UCSD-AML1 (cell line): Measurements from ENCODE around the gene HEATR5A.
"Not testable (repeated sequence)": the region's sequence is repeated elsewhere in the genome, so short reads cannot be mapped to it uniquely, and the experiment has no call there.

ENCODE experiments used
- DNase-seq: peaks from one replicate; lab custom pipeline; 2025; ENCODE audit not compliant: unreplicated experiment; lab: John Stamatoyannopoulos, UW

Gene HEATR5A

DNA sequence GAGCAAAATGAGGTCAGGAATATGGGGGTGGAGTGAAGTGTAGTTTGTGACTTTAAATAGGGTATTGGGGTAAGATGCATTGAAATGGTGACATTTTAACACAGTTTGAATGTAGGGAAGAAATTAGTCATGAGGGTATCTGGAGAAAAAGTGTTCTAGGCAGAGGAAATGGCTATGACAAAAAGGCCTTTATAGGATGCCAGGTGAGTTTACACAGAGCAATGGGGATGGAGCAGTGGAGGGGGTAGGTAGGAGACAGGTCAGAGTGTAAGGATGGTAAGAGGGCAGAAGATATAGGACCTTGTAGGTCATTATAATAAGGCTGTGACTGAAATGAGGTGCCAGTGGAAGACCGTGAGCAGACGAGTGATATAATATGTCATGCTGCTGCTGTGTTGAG is 30.4 kb downstream of the HEATR5A start:
- DNase-seq = no peak

DNA sequence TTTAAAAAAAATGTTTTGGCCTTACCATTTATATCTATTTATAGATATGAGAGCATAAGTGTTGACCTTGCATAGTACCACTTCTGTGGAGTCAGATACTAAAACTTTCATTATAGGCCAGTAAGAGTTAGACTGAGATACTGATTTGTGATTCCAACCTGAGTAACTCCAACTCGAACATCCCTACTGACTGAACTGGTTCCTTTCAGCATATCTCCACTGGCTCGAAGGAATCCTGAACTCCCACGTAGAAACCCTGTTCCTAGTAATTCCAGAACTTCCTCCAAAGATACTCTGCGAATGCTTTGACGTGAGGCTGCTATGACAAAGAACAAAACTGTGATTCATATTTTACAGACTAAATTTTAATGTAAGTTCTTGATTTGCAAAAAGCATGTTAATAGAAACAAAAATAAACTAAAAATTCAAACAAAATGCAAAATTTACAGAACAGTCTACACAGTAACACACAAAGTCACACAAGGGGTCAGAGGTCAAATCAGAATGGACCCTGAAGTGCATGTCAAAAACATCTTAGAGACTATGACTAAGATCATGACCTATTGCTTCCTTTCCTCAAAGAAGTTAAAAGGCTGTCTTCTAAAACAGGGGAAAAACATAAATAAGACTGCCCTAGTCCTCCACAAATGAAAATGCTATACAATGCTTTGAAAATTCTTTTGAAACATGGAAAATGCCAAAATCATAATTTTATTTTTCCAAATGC is 31.5 kb downstream of the HEATR5A start:
- DNase-seq = no peak

DNA sequence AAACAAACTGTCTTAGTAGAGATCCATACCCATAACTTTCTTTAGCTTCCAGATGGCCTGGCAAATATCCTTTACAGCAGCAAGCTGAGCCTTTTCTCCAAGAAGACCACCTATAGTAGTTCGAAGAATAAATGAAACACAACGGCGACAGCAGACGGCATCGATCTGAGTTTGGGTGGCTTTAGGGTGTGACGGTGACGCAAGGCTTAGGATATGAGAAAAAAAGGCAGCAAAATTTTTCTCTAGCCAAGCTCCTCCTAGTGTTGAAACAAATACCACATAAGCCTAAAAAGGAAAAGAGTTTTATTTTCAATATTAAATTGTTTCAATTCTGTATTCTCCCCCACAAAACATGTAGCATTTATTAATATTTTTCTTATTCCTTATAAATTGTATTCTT is 33.3 kb downstream of the HEATR5A start:
- no peak for DNase-seq

DNA sequence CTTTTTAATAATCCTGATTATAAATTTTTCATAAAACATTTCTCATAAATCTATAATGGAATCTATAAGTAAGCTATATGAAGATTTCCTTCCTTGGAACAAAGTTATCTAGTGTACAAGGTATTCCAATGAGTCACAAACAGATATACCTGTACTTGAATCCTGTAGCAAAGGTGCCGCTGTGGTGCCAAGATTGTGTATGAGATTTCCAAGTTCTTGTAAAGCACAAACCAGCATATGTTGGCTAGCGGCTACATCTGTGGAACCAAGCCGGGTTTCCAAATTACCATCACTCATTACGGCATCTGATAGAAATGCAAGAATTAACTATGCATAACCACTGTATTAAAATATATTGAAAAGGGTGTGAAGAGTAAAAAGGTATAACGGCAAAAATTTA is 34.1 kb downstream of the HEATR5A start:
- DNase-seq = no peak

DNA sequence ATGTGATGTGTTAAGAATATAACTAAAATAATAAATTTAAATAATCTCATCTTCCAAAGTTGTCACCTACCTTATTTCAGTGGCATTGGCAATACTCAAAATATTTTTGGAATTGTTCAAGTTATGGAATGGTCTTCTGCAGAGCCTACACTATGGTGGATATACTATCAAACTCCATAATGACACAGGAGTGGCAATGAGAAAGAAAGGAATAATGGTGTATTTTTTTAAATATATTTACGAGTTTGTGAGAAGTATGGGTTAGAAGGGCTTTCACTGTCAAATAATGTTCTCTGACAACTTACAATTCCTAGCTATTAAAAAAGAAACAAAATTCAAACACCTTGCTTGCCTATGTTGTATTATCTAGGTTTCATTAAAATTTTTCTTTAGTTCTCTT is 38.1 kb downstream of the HEATR5A start:
- DNase-seq = no peak

DNA sequence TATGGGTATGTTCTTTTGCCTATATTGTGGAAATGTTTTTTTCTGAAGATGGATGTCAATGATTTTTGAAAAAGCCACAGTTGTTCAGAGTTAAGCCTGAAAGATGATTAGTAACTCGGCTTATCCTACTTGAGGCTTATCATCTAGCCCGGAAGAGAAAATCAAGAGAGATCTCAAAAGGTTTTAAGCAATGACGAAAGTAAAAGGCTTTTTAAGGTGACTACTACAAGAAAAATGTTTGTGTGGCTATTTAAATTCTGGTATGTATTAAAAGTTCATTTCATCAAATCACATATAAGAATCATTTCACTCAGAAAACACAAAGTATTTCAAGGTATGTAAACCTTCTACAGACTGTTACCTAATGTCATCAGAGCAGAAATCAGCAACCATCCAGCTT is 40.2 kb downstream of the HEATR5A start:
- DNase-seq = no peak

DNA sequence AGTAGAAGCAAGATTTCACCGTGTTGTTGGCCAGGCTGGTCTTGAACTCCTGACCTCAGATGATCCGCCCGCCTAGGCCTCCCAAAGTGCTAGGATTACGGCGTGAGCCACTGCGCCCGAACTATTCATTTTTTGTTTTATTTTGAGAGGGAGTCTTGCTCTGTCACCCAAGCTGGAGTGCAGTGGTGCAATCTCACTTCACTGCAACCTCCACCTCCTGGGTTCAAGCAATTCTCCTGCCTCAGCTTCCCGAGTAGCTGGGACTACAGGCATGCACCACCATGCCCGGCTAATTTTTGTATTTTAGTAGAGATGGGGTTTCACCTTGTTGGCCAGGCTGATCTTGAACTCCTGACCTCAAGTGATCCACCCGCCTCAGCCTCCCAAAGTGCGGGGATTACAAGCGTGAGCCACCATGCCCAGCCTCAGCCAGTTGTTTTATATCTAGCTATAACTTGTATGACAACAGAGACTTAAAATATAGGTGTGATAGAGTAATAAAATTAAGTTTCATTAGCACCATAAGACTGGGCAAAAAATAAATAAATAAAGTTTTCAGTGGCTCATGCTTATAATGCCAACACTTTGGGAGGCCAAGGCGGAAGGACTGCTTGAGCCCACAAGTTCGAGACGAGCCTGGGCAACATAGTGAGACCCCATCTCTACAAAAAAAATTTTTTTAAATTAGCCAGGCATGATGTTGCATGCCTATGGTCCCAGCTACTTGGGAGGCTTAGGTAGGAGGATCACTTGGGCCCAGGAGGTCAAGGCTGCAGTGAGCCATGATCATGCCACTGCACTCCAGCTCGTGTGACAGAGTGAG is 41.0 kb downstream of the HEATR5A start:
- DNase-seq = not testable (repeated sequence)

DNA sequence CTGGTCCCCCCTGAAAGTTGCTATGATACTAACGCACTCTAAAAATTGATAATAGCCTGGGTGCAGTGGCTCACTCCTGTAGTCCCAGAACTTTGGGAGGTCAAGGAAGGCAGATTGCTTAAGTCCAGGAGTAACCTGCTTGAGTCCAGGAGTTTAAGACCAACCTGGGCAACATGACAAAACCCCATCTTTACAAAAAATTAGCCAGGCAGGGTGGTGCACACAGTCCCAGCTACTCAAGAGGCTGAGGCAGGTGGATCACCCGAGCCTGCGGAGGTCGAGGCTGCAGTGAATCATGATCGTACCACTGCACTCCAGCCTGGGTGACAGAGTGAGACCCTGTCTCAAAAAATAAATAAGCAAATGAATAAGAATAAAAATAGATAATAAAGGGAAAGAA is 42.9 kb downstream of the HEATR5A start:
- DNase-seq = no peak

DNA sequence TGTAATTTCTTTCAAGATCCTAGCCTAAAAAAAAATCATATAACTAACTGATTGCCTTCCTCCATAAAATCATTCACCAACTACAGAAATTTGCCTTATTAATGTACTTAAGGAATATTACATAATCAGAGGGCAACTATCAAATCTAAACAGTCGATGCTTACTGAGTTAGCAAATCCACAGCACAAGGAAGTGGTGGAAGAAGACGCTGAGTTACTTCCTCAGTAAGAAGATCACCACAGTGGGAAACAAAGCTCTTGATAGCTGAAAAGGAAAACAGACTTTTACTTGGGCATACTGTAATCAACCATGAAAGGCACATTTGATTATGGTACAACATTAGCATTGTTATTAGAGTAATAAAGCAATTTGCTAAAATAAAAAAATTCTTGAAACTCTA is 48.7 kb downstream of the HEATR5A start:
- DNase-seq = no peak

DNA sequence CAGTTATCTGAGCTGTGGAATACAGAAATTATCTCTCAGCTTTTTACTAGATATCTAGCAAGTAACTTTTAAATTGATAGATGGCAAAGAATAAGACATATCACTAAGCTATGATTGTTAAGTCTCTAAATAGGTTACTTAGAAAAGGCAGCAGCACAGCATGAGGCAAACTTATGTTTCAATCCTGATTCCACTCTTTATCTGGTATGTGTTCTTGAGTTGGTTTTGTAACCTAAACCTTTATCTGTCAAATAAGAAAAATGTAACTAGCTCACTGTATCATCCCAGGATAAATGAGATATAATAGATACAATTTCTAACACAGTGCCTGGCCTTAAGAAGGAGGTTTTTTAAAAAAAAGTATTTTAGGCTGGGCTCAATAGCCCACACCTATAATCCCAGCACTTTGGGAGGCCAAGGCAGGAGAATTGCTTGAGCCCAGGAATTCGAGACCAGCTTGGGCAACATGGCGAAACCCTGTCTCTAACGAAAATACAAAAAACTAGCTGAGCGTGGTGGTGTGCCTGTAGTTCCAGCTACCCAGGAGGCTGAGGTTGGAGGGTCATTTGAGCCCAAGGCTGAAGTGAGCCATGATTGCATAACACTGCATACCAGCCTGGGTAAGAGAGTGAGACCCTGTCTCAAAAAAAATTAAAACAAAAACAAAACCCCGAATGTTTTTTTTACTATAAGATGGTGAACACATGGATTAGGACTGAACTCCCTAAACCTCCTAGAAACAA is 56.8 kb downstream of the HEATR5A start:
- DNase-seq = no peak

DNA sequence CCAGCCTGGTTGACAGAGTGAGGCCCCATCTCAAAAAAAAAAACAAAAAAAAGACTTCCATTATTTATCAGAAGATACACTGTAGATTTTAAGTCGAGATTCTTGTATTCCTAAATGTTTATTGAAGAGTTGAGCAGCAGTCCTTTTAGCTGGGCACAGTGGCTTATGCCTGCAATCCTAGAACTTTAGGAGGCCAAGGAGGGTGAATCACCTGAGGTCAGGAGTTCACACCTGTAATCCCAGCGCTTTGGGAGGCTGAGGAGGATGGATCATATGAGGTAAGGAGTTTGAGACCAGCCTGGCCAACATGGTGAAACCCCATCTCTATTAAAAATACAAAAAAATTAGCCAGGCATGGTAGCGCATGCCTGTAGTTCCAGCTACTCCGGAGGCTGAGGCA is 57.6 kb downstream of the HEATR5A start:
- DNase-seq = no peak

DNA sequence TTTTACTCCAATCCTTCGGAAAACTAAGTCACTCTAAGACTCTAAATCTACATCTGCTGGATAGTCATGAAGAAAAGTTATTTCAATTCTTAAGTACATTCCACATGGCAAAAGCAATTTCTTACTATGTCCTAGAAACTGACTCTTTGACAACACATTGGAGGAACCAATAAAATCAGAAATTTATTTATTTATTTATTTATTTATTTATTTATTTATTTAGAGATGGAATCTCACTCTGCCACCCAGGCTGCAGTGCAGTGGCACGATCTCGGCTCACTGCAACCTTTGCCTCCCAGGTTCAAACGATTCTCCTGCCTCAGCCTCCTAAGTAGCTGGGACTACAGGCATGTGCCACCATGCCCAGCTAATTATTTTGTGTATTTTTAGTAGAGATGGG is 58.6 kb downstream of the HEATR5A start:
- not testable (repeated sequence) for DNase-seq

DNA sequence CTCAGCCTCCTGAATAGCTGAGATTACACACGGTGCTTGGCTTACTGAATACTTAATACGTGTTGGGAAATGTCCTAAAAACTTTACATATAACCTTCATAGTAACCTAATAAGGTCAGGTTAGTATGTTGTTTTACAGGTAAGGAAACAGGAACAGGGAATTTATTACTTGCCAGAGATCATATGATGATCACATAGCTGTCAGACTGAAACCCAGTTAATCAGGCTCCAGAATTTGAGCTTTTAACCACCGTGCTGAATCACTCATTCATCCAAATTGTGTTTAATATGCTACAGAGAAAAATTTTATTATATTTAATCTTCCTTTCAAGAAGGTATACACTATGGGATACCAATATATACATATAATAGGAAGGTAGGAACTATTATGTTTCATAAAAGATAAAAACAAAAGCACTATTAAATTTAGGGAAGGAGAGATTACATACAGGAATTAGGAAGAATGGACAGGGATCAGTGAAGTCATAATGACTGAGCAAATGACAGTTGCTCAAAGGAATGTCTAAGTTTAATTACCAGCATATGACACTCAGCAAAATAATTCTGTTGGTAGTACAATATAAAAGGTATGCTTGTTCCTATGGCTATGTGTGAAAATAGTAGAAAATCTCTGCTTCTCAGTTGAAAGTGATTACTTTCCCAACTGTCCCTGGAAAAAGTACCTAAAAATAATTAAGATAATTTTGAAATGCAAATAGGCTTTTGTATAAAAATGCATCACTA is 59.3 kb downstream of the HEATR5A start:
- no peak for DNase-seq

DNA sequence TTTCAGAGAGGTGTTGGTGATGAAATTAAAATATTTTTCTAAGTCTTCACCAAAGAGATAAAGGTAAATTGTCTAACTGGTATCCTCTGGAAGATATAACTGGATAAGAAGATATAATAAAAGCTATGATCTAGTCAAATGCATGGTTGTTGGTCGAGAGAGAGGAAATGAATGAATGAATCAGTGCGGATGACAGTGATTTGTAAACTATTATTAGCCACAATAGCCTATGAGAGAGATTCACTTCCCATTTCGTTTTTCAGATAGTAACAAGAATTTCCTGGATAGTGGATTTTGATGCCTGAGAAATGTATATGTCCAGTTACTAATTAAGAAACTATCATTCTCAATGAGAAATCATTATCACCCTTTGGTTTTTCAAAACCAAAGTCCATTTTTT is 63.1 kb downstream of the HEATR5A start:
- DNase-seq = no peak

DNA sequence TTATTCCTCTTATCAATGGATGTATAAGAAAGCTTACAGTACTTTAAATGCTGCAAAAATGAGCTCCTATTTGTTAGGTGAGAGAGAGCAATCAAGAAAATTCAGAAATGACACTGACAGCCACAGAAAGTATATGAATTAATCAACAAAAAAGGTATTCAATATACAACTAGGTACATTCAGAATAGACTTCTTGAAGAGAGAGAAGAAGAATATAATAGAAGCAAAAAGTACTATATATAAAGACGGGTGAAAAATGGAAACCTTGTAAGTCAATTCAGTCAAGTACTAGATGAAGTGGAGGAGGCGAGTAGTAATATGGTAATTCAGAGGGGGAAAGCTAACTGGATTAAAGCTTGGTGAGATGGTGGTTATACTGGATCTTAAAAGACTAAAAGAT is 74.3 kb downstream of the HEATR5A start:
- DNase-seq = no peak

DNA sequence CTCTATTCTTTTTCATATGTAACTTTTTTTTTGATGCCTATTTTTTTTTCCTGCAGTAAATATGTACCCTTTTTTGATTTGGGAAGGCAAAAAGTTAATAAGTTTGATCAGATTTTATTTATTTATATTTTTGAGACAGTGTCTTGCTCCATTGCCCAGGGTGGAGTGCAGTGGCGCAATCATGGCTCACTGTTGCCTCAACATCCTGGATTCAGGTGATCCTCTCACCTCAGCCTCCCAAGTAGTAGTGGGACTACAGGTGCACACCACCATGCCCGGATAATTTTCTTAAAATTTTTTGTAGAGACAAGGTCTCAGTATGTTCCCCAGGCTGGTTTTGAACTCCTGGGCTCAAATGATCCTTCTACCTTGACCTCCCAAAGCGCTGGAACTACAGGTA is 79.1 kb downstream of the HEATR5A start:
- DNase-seq = no peak

DNA sequence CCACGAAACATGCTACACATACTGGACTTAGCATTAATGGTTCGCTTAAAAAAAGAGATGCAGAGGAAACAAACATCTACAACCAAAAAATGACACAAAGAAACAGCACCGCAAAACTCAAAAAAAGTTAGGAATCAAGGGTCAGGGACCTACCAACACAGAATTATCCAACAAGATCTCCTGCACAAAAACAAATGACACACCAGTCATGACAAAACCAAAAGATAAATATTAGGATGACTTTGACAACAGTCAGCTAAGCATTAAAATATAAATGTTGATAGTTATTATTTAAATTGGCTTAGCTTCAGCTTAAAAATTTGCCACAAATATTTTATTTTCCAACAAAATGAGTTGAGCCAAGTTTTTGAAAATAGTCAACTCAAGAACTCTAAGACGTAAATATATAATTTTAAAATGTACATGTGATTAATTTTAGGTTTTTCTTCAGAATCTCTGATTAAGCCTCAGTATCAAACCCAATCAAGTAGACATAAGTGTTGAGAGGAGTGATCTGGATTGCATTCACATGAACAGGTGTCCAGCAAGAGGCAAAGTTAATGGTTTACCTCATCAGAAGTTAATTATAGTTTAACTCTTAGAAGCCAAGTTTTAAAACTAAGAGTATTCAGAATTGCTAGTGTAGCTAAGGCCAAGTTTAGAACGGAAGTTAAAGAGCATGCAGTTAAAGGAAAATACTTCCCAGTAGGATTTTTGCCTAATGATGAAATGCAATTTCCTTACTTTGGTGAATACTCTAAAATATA is 79.9 kb downstream of the HEATR5A start:
- no peak for DNase-seq

DNA sequence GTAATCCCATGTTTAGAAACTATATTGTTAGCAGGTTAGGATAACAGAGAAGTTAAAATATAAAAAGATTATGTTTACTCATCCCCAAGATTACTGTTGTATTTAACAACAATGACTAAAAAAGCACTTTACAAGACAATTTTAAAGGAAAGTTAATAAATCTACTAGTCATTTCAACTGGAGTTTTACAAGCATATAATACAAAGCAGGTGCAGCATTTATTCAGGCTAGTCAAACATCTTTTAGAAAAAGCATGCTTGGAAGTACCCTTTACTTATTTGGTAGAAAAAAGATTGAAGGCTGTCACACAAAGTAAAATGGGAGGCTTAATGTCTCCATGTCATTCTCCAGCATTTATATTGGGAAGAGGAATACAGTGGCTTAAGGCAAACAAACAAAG is 80.6 kb downstream of the HEATR5A start:
- DNase-seq = no peak

DNA sequence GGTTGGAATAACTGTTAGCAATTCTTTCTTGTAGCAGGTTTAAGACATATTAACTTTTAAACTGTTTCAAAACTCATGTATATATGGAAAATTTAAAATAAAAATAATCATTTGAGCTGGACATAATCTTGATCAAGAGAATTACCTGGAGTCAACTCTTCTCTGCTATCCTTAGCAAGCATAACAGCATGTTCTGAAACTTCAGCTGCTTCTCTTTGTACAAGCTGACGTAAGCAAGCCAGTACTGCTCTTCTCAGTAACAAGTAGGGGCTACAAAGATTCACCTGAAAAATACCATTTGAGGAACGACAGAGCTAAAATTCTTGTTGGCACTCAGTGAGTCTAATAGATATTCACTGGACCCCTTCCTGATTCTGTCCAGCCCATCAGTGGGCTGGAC is 83.0 kb downstream of the HEATR5A start:
- DNase-seq = no peak

DNA sequence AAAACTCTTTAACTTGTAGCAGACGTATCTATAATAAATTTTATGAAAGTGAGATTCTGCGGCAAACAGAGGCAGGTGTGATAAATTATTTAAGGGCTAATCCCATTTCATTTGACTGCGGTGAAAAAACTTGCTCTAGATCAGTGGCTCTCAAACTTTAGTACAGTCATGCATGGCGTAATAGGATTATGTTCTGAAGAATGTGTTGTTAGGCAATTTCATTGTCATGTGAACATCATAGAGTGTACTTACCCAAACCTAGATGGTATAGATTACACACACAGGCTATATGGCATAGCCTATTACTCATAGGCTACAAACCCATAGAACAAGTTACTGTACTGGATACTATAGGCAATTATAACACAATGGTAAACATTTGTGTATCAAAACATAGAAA is 83.7 kb downstream of the HEATR5A start:
- DNase-seq = no peak
